ENCODE data around the gene SPRR2B.
"Not testable (repeated sequence)": the region's sequence is repeated elsewhere in the genome, so short reads cannot be mapped to it uniquely, and the experiment has no call there.

The SPRR2B gene

GRCh38 chr1:153071511-153071910 is at the start of gene SPRR2B:
Gene SPRR2B, minus strand, starts transcription at chr1:153071611. Its CDS starts 772 bp downstream, at chr1:153070839.
- DNase-seq (ENCODE audit: low spot score), result no peak

DNA sequence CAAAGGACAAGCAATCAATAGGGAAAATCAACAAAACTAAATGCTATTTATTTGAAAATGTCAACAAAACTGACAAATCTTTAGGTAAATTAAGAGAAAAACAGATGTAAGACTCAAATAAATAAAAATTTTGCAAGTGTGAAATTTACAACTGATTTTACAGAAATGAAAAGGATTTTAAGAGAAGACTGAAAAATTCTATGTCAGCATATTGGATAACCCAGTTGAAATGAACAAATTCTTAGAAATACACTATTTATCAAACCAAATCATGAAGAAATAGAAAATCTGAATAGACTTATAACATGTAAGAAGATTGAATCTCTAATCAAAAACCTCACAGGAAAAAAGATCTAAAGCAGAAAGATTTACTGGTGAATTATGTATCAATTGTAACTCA is 49.5 kb upstream of the SPRR2B start:
- no peak for DNase-seq (ENCODE audit: low spot score)

DNA sequence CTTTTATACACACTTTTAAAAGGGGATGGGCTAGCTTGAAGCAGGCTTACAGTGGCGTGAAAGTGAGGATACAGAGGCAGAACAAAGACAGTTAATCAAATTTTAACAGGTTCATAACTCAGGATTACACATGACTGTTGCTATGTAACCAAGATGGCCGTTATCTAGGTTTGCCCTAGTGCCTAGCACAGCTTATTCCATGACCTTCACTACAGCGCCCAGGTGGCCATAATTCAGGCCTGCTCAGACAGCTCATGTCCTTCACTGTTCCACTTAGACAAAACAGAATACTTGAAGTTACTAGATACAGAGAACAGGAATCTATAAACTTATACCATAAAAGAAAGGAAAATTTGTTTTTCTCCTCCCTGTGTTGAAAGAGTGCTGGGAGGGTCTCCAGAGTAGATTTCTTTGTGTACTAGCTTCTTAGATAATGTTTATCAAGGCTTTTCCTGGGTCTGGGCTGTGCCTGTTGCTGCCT is 48.1 kb upstream of the SPRR2B start:
- peak; percentile 16 for DNase-seq (ENCODE audit: low spot score)

GRCh38 chr1:153115264-153115663 is 43.9 kb upstream of the SPRR2B start:
- not testable (repeated sequence) for DNase-seq (ENCODE audit: low spot score)

DNA sequence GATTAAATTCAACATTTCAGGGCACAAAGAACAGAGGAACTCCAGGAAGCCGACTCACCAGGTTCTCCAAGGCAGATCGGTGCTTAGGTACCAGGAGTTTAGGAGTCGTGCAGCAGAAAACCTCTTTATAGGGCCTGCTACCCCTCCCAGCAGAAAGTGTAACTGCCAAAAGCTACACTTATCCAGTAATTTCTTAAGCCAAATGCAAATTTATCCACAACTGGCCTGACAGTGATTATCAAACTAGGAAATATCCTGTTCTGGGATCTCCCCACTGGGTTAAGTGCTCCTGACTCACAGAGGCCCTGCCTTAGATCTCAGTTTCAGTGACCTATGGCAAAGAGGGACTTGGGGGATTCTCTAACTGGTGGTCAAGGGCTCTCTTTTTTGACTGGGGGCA is 42.0 kb upstream of the SPRR2B start, which contains the start of gene SPRR2F:
SPRR2F (minus strand) TSS at position 101 of the 400 bp plus-strand sequence. CDS start 783 bp downstream, outside the sequence.
- DNase-seq (ENCODE audit: low spot score), result no peak

GRCh38 chr1:153112454-153112853 is 41.0 kb upstream of the SPRR2B start:
- not testable (repeated sequence) for DNase-seq (ENCODE audit: low spot score)

GRCh38 chr1:153100245-153100644 is 28.8 kb upstream of the SPRR2B start:
- no peak for DNase-seq (ENCODE audit: low spot score)

GRCh38 chr1:153099461-153100045 is 28.1 kb upstream of the SPRR2B start:
- no peak for DNase-seq (ENCODE audit: low spot score)

DNA sequence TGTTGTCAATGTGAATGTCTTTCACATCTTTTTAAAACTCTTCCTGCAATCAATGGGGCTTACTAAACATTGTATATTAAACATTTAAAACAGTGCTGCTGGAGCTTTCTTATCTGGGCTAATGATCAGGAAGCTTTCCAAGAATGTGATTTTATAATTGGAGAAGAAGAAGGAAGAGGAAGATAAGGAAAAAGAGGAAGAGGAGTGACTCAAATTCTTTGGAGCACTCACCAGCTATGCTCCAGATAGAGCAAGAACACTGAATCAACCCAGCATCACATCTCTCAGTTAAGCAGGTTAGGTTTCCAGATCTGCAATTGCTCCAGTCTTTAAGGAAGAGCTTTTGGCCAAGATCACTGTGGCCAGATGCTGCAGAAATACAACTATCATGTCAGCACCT is 24.4 kb upstream of the SPRR2B start:
- DNase-seq (ENCODE audit: low spot score), result no peak

DNA sequence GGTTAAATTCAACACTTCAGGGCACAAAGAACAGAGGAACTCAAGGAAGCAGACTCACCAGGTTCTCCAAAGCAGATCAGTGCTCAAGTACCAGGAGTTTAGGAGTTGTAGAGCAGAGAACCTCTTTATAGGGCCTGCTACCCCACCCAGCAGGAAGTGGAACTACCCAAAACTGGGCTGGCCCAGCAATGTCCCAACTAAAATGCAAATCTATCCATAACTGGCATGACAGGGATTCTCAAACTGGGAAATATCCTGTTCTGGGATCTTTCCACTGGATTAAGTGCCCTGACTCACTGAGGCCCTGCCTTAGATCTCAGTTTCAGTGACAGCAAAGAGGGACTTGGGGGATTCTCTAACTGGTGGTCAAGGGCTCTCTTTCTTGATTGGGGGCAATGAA is 23.0 kb upstream of the SPRR2B start, which contains the start of gene SPRR2E:
SPRR2E (minus strand) TSS at position 101 of the 400 bp plus-strand sequence. CDS start 775 bp downstream, outside the sequence.
- DNase-seq (ENCODE audit: low spot score), result no peak

- DNase-seq (ENCODE audit: low spot score), result no peak
These were observed 16.2 kb upstream of the SPRR2B start for GRCh38 chr1:153087652-153088051.

DNA sequence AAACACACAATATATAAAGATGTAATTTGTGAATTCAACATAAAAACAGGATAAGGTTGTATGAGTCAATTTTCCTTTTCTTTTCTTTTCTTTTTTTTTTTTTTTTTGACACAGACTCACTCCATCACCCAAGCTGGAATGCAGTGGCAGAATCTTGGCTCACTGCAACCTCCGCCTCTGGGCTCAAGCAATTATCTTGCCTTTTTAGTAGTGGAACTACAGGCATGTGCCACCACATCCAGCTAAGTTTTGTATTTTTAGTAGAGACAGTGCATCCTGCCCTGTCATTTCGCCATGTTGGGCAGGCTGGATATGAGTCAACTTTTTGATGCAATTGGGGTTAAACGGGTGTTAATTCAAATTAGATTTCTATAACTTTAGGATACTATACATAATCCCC is 10.3 kb upstream of the SPRR2B start:
- DNase-seq (ENCODE audit: low spot score), result no peak

DNA sequence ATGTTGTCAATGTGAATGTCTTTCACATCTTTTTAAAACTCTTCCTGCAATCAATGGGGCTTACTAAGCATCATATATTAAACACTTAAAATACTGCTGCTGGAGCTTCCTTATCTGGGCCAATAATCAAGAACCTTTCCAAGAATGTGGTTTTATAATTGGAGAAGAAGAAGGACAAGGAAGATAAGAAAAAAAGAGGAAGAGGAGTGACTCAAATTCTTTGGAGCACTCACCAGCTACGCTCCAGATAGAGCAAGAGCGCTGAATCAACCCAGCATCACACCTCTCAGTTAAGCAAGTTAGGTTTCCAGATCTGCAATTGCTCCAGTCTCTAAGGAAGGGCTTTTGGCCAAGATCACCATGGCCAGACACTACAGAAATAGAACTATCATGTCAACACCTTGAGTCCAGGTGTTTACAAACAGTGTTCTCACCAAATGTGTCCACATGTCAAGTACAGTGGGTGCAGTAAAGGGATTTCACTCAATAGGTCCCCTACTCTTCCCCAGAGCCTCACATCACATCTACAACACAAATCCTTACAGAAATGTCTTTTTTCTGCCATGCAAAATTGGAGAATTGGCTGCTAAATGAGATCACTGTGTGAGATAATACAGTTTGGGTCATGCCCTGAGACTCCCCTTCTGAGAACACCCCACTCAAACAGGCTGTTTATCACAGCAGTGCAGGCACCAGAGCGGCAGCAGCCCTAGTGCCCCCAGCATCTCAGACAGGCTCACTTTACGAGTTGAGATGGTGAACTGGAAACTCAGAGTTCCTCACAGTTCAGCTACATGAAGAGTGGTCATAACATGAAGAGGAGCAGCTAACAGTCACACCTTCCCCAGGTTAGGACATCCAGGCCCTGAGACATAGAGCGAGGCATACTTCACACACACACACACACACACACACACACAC is 1.7 kb upstream of the SPRR2B start:
- no peak for DNase-seq (ENCODE audit: low spot score)

- DNase-seq (ENCODE audit: low spot score), result no peak
These were observed 1.2 kb downstream of the SPRR2B start for GRCh38 chr1:153070243-153070642.

GRCh38 chr1:153058826-153059784 is 12.3 kb downstream of the SPRR2B start:
- DNase-seq (ENCODE audit: low spot score), result peak; percentile 33

DNA sequence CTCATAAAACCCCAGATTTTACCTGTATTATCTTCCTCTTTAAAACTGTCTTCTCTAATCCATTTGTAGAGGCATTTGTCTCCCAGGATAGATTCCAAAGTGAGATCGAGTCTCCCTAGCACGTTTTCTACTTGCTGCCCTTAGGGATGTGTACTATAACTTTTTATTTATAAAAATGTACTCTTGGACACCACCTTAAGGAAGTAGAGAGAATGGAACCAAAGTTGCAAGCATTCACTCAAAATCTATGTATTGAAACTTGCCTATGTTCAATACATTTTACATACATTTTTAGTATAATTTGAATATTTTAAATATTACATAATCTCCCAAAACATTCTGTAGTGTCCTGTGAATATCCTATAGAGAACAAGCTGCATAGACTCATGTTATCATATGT is 13.3 kb downstream of the SPRR2B start:
- no peak for DNase-seq (ENCODE audit: low spot score)

- DNase-seq (ENCODE audit: low spot score), result no peak
These were observed 14.0 kb downstream of the SPRR2B start, which contains the start of gene SPRR2A for GRCh38 chr1:153057375-153057774. Gene SPRR2A, minus strand, starts transcription at chr1:153057512. Its CDS starts 777 bp downstream, at chr1:153056735.

DNA sequence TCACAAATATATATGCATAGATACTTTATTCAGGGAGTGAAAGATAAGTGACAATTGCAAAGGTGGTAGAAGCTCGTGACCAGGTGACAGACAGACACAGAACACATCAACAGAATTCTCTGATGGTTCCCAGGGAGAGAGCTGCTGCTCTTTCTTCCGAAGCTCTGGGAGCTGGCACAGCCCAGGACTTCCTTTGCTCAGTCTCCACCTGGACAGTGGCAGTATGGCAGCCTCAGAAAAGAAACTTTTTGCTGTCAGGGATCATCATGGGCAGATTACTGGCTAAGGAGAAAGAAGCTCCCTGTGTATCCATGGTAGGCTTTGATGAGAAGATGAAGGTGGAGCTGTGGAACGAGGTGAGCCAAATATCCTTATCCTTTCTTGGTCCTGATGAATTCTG is 15.3 kb downstream of the SPRR2B start:
- DNase-seq (ENCODE audit: low spot score), result not testable (repeated sequence)

DNA sequence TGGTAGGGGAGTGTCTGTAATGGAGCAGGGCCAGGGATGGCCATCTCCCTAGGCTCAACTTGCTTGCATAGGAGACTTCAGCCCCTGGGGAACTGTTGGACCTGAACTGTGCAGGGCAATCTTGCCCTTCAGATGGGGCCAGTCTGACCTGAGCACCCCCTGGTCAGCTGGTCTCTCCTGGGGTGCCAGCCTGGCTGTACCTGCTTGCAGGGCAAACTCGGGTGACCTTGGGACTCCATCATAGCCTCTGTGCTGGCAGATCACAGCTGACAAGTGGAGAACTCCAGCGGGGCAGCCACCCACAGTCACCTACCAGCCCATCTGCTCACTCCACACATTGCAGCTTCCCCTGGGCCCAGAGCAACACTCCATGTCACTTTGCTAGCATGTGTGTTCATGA is 22.2 kb downstream of the SPRR2B start:
- DNase-seq (ENCODE audit: low spot score), result no peak

DNA sequence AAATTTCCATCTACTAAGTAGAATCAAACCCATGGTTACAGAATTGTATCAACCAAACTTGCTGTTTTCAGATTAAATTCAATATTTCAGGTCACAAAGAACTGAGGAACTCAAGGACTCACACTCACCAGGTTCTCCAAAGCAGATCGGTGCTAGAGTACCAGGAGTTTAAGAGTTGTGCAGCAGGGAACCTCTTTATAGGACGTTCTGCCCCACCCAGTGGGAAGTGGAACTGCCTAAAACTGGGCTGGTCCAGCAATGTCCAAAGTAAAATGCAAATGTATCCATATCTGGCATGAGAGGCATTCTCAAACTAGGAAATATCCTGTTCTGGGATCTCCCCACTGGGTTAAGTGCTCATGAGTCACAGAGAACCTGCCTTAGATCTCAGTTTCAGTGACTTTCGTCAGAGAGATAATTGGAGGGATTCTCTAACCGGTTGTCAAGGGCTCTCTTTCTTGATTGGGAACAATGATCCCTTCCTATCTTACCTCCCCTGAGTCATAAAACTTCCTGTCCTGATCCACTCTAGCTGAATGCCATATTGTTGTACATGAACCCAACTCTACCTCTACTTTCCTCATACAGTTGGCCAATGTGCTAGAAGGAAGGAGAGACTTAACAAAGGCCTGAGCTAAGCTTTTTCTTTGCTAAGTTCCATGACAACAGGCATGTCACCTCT is 30.3 kb downstream of the SPRR2B start, which contains the start of gene SPRR2D:
SPRR2D (minus strand) TSS at position 171 of the 682 bp plus-strand sequence. CDS start 774 bp downstream, outside the sequence.
- no peak for DNase-seq (ENCODE audit: low spot score)

DNA sequence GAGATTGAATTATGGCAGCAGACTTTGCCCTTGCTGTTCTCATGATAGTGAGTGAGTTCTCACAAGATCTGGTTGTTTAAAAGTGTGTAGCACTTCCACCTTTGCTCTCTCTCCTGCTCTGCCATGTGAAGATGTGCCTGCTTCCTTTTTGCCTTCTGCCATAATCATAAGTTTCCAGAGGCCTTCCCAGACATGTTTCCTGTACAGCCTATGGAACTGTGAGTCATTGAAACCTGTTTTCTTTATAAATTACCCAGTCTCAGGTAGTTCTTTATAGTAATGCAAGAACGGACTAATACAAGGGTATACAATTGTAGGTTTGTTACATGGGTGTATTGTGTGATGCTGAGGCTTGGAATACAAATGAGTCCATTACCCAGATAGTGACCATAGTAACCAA is 36.2 kb downstream of the SPRR2B start:
- no peak for DNase-seq (ENCODE audit: low spot score)
